HG02588 (cell line): ENCODE data around the gene KIF6.

Source experiments
- ATAC-seq: cut with Tn5 transposase; IDR thresholded peaks from one replicate; pipeline ENCODE4 v1.9.1; 2021; ENCODE audit warnings: mild to moderate bottlenecking, moderate library complexity; ENCODE audit not compliant: unreplicated experiment

KIF6 gene

DNA sequence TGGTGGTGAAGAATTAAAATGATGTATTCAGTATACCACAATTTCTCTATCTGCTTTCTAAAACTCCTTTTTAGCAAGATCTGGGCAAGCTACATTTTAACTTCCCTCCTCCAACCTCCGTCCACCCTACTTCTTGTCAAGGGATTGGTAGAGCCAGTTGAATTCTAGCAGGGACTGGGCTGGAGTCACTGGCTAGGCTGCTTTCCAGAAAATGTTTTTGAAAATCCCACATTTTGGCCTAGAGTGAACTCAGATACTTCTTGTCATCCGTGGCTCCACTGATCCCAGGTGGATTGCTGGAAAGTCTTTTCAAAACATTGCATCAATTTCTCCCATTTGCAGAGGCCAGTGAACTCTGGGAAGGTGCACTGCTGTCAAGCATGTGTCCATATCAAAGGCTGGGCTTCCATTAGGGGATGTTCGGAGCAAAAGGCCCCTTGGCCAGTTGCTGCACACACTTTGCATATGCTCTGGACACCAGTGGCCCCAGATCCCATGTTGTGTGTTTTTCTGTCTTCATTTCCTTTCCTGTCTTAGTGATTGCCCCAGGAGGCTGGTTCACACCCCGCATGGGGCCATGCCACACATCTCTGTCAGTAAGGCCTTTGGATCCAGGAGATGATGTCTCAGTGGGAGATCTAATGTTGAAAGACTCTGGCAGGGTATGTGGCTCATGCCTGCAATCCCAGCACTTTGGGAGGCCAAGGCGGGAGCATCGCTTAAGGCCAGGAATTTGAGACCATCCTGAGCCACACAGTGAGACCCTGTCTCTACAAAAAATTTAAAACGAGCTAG lies 391.4 kb downstream of the KIF6 start:
- ATAC-seq, result no peak

DNA sequence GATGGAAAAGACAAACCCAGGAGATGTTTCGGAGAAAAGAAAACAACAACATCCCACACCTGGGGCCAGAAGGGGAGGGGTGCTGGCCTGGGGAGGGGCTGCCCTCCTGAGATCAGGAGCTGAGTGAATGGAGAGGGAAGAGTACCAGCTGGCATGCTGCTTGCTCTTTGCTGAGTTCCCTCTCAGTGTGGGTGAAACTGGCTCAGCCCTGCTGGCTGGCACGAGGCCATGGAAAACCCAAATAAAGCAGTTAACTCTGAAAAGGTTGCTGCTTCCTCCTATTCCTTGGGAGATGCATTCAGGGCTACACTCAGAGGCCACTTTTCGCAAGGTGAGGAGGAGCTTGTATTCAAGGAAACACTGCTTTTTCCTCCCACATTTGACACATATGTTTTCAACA lies 394.7 kb downstream of the KIF6 start:
- no peak for ATAC-seq

DNA sequence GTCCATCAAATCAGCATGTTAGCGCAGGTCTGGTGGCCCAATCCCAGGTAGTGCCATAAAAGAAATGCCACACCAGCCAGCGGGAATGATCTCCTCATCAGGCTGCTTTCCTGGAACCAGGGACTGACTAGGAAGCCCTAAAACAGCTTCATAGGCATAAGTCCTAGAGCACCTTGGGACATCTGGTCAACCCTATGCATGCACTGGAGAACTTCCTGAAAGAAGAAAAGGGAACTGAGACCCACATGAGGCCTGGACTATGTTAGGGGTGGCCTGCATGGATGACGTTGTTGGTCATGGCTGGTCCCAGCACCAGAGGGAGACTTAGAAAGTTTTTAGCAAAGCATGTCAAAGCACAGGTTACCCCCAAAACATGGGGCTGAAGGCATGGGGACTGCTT lies 395.2 kb downstream of the KIF6 start:
- ATAC-seq, result peak; percentile 85

DNA sequence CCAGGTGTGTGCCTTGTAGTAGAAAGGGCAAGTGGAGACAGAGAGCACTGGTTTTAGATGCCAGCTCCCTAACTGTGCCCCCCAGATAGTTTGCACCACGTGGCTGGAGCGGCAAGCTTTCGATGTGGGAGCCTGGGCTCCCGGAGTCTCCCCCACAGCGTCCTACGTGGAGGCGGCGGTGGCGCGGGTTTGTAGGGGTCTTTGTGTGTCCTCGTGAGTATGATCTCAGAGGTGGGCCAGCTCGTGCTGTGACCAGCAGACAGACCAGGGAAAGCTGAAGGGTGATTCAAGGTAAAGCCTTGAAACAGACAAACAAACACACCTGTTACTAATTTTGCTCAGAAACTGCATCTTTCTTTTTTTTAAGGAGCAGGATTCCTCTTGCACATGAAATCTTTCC lies 397.1 kb downstream of the KIF6 start:
- no peak for ATAC-seq

DNA sequence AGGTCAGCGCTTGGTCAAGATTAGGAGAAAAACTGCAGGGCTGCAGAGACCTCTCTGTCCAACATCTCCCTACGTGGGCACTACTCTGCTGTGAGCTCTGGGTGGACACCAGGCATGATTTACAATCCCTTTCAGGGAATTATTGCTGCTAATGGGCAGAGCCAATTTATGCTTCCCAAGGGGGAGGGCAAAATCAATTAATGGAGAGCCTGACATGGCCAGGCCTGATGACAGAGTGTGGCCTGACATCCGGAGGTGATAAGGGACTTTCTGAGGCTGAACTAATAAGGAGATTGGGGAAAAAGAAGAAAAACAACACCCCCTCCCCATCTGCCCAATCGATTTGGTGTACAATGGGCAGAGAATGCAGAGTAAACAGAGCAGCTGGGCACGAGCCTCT lies 397.7 kb downstream of the KIF6 start:
- no peak for ATAC-seq

DNA sequence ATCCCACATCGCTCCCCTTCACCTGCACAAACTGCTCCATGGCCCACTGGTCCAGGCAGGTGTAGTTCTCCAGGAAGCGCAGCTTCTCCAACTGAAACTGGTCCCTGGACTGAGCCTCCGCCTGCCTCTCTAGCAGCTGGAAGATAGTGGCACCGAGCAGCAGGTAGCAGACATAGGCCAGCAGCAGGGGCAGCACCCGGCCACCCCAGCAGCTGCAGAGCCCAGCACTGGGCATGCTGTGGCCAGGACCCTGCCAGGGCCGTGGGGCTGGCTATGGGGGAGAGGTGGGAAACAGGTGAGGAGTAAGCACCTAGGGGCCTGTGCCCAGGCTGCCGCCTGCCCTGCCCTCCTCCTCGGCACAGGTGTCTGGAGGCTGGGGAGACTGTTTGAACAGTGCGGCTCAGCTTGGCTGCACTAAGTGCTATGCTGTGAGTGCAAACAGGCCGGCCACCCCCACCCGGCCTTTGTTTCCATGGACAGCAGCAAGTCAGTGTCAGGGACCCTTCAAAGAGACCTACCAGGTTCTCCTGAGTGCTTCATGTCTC lies 402.8 kb downstream of the KIF6 start, which contains the start of gene KCNK16:
Gene KCNK16, minus strand, starts transcription at position 397 of the 545 bp plus-strand sequence. Its CDS starts 162 bp downstream, at position 235.
- no peak for ATAC-seq

DNA sequence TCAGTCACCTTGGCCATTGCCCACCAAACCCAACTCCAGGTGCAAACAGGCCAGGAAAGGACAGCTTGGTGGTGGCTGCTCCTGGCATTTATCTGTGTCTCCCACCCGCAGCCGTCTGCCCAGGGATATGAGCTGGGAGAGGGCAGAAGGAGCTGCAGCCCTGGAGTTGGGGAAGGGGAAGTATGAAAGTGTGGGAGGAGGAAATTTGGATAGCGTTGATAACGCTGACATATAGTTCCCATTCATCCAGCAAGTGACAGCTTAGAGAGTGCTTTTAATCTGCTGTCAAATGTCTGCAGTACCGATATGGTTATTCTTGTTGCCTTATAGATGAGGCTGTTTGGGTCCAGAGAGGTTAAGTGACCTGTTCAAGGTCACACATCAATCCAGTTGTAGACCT lies 403.4 kb downstream of the KIF6 start:
- ATAC-seq, result no peak

DNA sequence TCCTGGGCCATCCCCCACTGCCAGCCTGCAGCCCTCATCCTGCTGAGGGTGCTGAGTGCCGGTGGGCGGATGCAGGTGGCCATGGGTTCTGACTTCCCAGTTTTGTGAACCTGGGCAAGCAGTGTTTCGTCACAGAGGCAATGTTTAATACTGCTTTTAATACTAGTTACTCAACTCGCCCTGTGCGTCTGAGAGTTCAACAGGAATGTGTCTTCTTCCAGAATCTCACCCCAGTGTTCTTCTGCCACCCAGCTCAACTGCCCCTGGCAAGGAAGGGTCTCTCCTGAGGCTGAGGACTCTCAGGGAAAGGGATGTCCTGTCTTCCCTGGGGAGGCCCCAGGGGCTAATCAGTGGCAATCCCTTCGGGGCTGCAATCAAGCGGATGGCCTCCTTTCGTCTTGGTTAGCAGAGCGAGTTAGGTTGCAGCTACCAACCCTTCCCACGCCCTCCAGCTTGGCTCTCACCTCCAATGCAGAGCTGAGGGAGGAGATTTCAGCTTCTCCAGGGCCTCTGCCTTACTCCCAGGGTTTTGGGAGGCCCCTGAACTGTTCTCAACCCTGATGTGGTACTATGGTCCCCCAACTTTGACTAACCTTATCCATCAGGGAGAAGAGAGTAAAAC lies 404.7 kb downstream of the KIF6 start:
- no peak for ATAC-seq

DNA sequence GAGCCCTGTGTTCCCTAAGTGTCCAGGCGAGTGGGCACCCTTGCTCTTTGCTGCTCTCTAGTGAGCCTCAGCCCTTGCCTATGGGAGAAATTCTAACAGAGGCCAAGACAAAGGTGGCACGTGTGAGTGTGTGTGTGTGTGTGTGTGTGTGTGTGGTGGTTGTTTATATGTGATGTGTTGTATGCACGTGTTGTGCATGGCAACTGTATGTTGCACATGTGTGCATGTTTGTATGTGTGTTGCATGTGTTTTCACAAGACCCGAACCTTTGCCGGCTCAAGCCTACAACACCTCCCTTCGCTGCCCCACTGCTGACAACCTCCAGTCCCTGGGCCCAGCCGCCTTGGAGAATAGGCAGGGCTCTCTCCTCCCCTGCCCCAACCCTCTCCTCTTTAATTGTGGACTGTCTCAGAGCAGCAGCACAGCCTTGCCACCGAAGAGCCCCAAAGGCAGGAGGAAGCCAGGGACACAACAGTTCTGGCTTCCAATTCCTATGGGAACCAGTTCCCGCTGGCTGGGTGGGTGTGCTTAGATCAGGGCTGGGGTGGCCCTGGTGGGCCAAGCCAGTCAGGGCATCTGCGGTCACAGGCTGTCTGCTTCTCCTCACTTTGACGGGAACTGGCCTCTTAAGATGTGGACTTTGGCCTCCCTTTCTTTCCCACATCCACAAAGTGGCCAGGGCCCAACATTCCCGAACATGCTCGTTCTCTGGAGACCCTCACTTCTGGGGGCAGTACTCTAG lies 405.4 kb downstream of the KIF6 start:
- no peak for ATAC-seq

DNA sequence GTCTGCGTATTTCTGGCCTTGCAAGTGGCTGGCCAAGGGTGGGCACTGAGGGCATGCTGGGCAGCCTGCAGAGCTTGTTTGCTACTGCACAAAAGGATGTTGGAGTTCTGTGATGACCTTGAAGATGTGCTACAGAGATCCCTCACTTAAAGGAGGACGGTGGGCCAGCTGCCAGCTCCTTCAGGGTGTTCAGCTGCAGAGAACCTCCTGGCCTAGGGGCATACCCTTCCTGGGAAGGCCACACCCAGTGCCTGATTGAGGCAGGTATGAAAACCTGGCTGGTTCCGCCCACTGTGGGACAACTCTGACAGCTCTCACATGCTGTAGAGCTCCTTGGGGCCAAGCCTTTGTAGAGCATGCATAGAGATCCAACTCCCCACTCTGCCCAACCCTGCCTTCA lies 408.0 kb downstream of the KIF6 start:
- ATAC-seq, result no peak

DNA sequence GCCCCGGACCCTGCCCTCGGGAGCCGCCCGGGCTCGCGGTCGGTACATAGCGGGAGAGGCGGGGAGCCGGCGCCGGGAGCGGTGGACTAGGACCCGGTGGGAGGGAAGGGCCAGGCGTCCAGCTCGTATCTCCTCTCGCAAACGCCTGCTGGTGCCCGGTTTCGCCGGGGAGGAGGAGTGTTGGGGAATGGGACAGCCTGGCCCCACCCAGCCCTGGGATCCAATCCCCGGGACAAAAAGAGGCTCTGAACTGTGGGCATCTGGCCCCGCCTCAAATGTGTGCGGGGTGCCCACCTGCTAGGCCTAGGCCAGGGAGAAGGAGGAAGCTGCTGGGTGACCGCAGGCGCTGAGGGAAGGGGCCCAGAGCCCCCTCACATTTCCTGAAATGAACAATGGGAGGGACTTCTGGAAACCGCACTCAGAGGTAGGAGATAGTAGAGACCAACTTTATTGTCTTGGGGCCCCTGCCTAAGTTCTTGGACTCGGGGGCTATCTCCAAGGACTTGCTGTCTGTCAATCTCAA lies 410.9 kb downstream of the KIF6 start, which contains the start of gene KCNK17:
Gene KCNK17, minus strand, starts transcription at position 147 of the 523 bp plus-strand sequence. Its CDS starts 99 bp downstream, at position 48.
- no peak for ATAC-seq

DNA sequence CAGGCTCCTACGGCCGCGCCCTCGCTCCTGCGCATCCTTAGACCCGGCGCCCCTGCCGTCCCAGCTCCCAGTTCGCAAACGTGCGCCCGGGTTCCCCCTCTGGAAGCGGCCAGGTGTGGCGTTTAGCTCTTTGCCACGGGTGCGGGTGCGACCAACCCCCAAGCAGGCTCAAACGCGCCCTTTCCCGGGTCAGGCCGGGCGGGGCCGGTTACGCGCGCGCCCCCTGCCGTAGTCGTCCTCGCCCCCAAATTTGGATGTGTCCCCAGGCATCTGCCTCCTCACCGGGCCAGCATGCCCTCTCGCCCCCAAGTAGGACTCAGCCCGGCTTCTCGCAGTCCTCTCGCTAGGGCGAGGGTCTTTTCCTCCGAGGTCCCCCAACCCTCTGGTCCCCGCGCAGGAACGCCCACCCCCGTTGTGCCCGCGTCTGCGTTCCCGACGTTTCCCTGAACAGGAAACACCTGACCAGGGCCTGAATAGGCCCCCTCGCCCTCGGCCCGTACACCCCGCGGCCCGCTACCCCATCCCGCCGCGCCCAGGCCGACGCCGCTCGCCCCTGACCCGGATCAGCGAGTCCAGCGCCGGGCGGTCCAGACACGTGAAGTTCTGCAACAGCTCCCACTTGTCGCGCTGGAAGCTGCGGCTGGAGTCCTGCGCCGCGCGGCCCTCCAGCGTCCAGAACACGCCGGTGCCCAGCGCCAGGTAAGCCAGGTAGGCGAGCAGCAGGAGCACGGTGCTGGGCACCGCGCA lies 411.5 kb downstream of the KIF6 start:
- ATAC-seq, result no peak

DNA sequence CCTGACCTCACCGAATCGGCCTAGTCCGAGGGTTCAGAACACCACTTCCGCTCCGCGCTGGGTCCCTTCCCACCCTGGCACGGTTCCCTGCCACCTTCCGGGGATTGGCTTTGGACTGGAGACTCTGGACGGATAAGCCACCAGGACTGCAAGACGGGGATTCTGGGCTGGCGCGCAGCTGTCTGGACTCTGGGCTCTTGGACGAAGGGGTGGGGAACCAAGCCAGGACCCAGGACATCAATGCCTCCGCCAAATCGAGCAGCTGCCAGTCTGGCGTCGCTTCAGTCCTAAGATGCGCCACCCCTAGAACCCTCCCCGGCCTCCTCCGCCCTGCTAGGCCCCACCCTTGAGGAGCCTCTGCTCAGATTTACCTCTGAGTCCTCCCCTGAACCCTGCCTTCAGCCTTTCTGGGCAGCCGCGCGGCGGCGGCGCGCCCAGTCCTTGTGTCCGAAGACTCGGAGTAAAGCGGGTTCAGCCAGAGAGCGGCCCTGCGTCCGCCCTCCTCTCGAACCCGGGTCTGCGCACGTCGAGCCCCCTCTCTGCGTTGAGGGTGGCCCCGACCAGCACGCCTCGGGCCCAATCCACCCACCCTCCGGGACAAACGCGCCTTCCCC lies 412.2 kb downstream of the KIF6 start:
- no peak for ATAC-seq

DNA sequence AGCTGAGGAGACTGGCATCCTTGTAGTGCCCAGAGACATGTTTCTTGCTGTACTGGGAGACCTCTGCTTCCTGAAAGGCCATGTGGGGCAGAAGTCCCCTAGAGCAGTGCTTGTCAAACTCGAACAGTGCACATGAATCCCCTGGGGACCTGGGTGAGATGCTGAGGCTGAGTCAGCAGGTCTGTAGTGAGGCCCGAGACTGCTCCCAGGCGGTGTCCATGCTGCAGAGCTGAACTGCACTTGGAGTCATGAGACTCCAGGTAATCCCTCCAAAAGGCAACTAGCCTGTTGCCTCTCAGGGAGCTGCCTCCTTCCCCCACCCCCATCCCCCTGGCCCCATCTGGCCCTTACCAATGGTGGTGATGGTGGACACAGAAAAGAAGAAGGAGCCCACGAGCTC lies 414.7 kb downstream of the KIF6 start:
- no peak for ATAC-seq

DNA sequence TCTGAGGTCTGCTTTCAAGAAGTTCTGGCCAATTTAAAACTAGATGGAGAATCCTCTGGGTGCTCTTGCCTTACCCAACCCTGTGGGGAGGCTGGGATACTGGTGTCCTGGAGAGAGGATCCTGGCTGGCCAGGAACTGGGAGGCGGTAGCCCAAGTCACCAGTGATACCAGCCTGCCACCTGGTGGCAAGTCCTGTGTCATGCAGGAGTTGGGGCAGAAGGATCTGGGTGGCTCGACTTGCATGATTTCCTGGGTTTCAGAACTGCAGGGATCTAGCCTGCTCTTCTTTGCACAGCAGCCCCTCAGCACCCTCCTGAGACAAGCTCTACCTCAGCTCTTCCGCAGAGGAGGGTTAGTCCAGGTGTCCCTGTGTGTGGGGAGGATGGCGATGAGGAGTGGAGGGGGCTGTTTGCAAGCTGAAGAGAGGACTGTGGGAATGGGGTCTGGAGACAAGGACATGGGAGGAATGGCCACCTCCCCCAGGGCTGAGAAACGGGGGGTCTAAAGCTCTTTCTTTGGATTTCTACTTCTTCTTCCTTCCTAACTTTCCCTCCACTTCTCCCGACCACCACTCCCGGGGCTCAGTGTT lies 415.2 kb downstream of the KIF6 start:
- no peak for ATAC-seq

DNA sequence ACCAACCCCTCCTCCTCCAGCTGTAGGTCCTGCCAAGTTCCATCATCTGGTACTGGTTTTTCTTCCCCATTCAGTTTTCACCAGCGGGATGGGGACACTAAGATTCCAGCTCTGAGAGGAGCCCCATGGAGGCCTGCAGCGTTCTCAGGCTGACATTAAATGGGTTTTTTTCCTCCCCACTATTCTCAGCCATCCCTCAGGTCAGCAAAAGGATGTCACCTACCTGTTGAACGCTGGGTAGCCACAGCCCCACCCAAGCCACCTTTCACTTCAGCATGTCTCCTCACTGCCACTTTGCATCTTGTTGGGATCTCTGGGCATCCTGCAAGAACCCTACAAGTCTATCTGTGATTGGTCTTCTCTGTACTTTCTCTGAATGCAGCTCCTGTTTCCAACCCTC lies 417.7 kb downstream of the KIF6 start:
- no peak for ATAC-seq

DNA sequence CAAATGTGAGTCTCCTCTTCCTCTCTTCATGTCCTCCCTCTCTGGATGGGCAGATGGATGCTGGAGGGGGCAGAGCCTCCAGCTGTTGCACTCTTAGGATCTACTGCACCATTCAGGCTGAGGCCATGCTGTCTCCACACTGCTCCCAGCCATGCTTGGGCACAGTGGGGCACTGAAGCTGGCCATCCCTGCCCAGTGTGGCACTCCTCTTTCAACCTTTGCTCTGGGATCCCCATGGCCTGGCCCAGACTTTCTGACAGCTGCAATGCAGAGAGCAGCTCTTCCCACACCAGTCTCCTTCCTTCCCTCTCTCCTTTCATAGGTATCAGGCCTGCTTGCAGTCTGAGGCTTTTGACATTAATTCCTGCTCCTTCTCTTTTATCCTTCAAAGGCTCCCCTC lies 420.3 kb downstream of the KIF6 start:
- ATAC-seq, result no peak

DNA sequence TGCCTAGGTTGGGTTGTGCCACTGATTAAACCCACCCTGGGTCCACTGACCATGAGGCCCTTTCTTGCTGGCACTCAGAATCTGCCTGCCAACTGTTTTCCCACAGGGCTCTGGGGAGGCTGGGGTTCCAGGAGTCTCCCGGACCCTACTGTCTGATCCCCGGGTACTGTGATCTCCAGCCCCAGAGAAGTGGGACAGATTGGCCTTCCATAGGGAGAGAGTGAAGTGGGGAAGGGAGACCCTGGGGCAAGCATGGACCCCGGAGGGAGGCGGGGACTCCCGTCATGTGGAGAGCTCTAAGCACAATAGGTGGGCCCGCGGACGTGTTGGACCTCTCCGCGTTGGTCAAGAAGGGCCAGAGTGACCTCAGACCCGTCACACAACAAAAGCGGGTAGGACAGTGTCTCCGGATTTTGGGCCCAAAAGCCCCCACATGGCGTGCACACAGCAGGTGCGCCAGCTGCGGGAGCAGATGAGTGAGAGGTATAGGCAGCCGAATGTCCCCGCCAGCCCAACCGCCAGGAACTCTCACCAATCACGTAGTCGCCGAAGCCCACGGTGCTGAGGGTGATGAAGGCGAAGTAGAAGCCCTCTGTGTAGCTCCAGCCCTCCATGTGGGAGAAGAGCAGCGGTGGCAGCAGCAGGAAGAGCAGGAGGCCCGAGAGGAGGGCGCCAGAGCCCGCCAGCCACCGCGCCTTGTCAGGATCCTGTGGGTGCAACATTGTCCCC lies 421.6 kb downstream of the KIF6 start:
- no peak for ATAC-seq
